NCI-H1105 (cell line): ENCODE results near the gene METTL2B.

ENCODE experiments used
- DNase-seq: peaks from one replicate; lab custom pipeline; 2025; lab: John Stamatoyannopoulos, UW

The METTL2B gene

DNA sequence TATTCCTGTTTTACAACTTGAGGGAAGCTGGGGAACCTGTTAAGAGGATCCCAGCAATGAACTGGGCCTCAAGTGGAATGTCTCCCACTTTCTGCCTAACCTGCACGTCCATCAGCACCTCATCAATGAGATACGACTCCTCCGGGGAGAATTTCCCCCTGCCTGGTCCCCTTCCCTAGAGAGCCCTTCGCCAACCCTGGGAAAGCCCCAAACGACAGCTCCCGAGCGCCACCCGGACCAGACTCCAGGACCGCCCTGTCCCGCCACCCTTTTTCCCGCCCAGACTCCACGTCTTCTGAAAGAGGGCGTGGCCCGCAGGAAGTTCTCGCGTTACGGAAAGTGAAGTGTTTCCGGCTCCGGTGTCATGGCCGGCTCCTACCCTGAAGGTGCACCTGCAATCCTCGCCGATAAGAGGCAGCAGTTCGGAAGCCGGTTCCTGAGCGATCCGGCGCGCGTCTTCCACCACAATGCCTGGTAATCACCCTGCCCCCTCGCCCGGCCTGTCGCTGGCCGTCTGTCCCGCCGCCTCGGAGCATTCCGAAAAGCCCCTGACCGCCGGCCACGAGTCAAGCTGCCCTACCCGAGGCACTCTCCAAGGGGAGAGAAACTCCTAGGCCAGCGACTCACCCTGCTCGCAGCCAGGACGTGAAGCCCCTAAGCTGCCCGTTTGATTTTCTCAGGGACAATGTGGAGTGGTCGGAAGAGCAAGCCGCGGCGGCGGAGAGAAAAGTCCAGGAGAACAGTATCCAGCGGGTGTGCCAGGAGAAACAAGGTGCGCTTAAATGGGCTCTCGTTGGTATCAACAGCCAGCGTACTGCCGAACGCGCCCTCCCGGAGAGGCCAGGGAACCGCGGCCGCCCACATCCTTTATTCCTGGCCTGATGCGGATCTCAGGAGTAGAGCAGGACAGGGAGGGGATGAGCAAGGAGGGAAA is at the start of gene METTL2B:
Gene METTL2B (plus strand): TSS at position 347 of the 934 bp plus-strand sequence. CDS start 18 bp downstream, at position 365.
- DNase-seq, result peak; percentile 95

- peak; percentile 63 for DNase-seq
These were observed 49.2 kb upstream of the METTL2B start for GRCh38 chr7:128427289-128427891.

GRCh38 chr7:128430207-128430606 is 46.3 kb upstream of the METTL2B start:
- no peak for DNase-seq

DNA sequence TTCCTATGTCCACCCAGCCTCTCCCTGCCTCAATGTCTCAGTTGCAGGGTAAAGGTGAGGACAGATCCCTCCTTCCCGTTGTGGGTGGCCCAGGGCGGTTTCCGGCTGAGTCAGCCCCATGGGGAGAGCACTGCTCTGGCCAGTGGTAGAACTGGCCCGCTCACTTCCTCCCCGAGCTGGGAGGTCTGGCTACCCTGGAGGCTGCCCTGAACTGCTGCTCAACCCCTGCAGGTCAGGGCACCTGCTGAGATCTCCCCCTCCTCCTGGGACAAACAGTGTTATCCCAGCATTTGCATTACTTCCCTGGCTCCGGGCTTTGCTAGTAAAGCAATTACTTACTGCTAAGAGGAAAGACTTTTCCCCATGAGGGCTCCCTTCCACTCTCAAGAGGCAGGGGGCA is 45.3 kb upstream of the METTL2B start:
- no peak for DNase-seq

DNA sequence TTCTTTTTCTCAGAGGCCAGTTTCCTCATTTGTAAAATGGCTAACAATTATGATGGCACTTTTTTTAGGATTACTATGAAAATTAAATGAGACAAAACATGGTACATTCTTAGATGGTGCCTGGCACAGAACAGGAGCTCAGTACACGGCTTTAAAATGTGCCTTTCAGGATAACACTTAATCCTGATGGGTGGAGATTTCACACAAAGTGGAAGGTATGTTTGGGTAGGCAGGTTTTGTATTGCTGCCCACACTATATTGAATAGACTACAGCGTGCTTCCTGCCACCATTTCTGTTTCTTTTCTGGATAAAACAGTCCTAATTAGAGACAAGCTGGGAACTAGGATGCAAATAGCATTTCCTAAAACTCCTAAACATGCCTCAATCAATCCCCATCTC is 44.8 kb upstream of the METTL2B start:
- DNase-seq, result no peak

- no peak for DNase-seq
These were observed 41.9 kb upstream of the METTL2B start for GRCh38 chr7:128434413-128435326.

- no peak for DNase-seq
These were observed 41.2 kb upstream of the METTL2B start for GRCh38 chr7:128435327-128435686.

GRCh38 chr7:128437426-128438332 is 38.9 kb upstream of the METTL2B start:
- no peak for DNase-seq

- no peak for DNase-seq
These were observed 34.2 kb upstream of the METTL2B start for GRCh38 chr7:128442356-128442755.

DNA sequence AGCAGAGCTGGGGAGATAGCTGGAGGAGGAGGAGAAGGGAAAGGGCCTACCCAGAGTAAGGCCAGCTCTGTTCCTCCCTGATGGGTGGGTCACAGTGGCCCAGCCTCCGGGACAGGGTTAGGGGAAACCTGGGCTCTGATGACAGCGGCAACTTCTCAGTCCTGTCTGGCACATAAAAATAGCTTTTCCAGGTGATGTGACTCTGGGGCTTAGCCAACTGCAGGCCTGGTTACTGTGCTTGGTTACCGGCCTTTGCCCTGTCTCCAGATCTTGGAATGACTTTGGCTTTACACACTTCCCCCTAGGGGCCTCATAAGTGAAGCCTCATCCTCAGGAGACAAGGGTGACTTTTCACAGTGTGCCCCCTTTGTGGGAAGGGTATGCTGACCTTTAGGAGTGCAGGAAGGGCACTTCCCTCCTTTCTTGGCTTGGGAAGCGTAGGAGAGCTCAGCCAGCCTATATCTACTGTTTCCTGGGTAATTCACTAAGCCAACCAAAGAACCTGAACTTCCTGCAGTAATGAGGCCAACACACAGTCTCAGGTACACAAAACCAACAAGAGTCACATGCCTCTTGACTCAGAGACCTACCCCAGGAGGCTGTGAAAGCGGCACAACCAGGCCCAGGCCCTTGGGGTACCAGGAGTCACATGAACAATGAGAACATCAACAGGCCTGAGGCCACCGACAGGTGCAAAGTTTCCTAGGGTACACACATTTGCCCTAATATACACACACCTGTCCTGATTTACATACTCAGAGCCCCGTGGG is 32.5 kb upstream of the METTL2B start:
- DNase-seq, result no peak

- DNase-seq, result no peak
These were observed 30.2 kb upstream of the METTL2B start for GRCh38 chr7:128446306-128446705.

DNA sequence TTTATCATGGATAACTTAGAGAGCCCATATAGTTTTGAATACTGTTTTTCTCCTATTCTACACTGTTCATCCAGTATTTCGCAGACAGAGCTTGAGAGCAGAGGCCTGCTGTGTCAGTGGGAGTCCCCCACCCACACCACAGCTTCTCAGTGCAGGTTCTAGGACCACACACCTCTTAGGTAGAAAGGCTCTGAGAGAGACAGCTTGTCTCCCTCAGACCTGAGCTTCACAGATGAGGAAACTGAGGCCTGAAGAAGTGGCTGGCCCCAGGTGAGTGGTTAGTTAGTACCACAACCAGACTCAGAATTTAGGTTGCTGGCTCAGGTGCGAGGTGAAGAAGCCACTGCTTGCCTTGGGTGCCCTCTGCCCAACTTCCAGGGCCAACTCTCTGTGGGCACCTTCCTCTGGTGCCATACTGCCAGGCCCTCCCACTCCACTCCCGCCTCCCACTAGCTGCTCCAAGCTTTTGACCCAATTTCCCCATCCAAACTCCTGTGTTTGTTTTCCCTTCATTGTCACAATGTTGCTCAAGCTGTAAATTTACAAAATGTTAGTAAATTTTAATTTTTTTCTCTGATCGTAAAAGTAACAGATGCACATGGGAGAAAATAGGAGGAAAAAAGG is 28.5 kb upstream of the METTL2B start:
- no peak for DNase-seq

DNA sequence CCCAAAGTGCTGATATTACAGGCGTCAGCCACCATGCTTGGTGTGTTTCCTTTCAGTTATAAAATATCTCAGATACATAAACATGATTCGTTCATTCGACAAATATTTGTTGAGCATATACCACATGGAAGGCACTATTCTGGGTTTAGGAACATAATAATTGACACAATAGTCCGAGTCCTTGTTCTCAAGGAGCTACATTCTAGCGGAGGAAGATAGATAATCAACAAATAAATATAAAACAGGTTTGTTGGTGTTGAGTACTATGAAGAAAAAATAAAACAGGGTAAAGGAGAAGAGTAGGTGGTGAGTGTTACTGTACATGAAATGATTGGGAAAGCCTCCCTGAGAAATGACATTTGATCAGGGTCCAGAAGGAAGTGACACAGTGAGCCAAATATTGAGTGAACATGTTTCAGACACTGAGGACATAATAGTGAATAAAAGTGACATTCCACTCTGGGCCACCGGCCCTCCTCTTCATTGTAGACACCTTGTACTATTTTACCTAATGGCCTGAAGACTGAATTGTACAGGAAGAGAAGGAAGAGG is 27.7 kb upstream of the METTL2B start:
- DNase-seq, result no peak

DNA sequence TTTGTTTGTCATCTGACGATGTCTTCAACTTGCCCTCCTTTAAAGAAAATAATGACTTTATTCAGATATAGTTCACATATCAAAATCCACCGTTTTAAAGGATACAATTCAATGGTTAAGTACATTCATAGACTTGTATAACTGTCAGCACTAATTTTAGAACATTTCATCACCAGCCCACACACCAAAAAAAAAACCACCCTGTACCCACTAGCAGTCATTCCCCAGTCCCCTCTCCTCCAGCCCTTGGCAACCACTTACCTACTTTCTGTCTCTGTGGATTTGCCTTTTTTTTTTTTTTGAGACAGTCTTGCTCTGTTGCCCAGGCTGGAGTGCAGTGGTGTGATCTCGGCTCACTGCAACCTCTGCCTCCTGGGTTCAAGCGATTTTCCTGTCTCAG is 26.1 kb upstream of the METTL2B start:
- DNase-seq, result no peak

DNA sequence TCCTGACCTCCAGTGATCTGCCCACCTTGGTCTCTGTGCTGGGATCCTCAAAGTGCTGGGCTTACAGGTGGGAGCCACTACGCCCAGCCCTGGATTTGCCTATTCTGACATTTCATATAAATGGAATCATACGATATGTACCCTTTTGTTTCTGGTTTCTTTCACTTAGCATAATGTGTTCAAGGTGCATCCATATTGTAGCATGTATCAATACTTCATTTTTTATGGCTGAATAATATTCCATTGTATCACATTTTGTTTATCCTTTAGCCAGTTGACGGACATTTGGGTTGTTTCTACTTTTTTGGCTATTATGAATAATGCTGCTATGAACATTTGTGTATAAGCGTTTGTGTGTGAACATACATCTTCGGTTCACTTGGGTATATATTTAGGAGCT is 25.6 kb upstream of the METTL2B start:
- no peak for DNase-seq

DNA sequence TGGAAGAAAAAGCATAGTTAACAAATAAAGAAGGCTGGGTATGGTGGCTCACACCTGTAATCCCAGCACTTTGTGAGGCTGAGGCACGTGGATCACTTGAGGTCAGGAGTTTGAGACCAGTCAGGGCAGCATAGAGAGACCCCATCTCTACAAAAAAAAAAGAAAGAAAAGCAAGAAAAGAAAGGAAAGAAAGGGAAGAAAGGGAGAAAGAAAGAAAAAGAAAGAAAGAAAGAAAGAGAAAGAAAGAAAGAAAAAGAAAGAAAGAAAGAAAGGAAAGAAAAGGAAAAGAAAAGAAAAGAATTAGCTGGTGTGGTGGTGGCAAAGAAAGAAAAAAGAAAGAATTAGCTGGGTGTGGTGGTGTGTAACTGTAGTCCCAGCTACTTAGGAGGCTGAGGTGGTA is 24.0 kb upstream of the METTL2B start:
- DNase-seq, result no peak

DNA sequence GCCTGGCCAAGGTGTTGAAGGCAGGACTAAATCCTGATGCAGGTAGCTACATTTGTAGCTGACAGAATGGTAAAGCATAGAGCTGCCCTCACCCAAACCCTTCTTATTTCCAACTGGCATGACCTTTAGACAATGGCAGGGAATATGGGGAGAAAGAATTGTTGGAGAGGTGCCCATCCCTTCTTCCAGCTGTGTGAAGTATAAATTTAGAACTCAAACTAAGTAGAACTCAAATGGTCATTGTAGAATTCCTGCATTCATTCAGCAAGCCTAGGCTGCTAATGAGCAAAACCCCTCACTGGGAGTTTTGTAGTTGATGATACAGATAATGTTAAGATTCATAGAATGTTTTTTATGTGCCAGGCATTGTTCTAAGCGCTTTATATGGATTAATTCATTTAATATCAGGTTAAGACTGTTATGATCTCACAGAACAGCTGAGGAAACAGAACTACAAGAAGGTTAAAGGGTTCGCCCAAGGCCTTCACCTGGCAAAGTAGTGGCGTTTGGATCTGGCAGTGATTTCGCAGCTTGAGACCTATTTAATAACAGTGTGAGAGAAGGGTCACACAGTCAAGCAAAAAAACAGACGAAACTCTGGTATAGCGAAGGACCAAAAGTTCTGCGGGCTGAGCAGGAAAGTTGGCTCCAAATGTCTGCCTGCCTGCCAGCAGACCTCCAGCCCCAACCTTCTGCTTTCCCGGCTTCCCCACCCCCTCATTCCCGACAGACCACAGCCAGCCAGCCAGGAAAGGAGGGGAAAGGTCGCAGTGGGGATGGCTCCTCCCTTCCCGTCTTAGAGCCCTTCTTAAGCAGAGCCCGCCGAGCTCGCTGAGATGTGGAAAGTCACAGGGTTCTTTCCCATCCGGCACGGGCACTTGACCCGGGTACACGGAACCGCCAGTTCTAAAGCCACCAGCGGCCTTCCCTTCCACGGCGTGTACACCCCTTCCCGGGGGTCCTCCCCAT is 22.4 kb upstream of the METTL2B start:
- no peak for DNase-seq

DNA sequence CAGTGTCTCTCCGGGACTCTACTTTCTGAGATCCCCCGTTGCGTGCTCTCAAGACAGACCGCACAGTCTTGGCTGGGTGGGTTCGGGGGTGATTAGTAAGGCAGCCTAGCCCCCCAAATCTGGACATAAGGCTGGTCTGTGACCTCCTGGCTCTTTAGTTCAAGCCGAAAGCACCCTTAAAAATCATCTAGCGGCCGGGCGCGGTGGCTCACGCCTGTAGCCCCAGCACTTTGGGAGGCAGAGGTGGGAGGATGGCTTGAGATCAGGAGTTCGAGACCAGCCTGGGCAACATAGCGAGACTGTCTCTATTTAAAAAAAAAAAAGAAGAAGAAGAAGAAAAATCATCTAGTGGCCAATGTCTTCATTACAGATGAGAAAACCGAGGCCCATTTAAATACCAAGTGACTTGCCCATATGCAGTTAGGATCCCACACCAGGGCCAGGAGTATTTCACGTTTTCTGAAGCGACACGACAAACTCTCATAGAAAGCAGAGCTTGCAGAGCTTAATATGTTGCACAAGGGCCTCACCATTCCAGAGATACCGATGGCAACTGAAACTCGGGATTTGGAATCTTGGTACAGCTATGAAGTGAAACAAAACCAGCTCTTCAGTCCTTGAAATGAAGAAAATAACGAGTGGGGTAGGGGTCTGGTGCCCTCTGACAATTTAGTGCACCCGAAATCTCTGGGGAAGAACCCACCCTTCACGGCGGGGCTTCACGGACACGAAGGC is 21.6 kb upstream of the METTL2B start:
- DNase-seq, result no peak
